ENCODE data around the gene CELSR2. TPM values are rescaled to one million over a fixed set of nuclear protein-coding genes. Genes with fewer than 3 reads are reported as not detected.

CELSR2 gene
- total RNA-seq, 1 donor from 2014 or later, result 1.4 TPM

GRCh38 chr1:109265741-109266330, 16.5 kb downstream of the CELSR2 start:
- DNase-seq, result no peak

GRCh38 chr1:109266965-109267364, 17.6 kb downstream of the CELSR2 start:
- no peak for DNase-seq

GRCh38 chr1:109267743-109268300, 18.5 kb downstream of the CELSR2 start:
- DNase-seq, result no peak

- no peak for DNase-seq
Measured at GRCh38 chr1:109268431-109269211, 19.3 kb downstream of the CELSR2 start.

GRCh38 chr1:109269212-109269980, 20.1 kb downstream of the CELSR2 start:
- no peak for DNase-seq

- DNase-seq, result no peak
Measured at GRCh38 chr1:109269981-109270622, 20.8 kb downstream of the CELSR2 start.

GRCh38 chr1:109270623-109271317, 21.4 kb downstream of the CELSR2 start:
- no peak for DNase-seq

- DNase-seq, result no peak
Measured at GRCh38 chr1:109271458-109271857, 22.1 kb downstream of the CELSR2 start.

GRCh38 chr1:109272021-109272799, 22.9 kb downstream of the CELSR2 start:
- no peak for DNase-seq

GRCh38 chr1:109272831-109273547, 23.6 kb downstream of the CELSR2 start:
- no peak for DNase-seq

- no peak for DNase-seq
Measured at GRCh38 chr1:109273570-109274288, 24.4 kb downstream of the CELSR2 start.

GRCh38 chr1:109274533-109275476, 25.5 kb downstream of the CELSR2 start:
- no peak for DNase-seq

GRCh38 chr1:109275706-109276345, 26.5 kb downstream of the CELSR2 start:
- DNase-seq, result no peak

- DNase-seq, result peak; percentile 84
Measured at GRCh38 chr1:109277434-109278204, 28.3 kb downstream of the CELSR2 start.

- no peak for DNase-seq
Measured at GRCh38 chr1:109279615-109280278, 30.4 kb downstream of the CELSR2 start.

GRCh38 chr1:109280862-109281261, 31.5 kb downstream of the CELSR2 start:
- no peak for DNase-seq

All from dermis blood vessel endothelial cell (primary cell).